ENCODE measurements around the gene GBP3. TPM values are rescaled to one million over a fixed set of nuclear protein-coding genes. Genes with fewer than 3 reads are reported as not detected.

GBP3 gene
- total and polyA plus RNA-seq, 9 of the 15 experiments (the other 6 are each of a cell fraction or from before 2014, with no cell fraction given): 0.07 to 0.14 (median 0.11) TPM; not detected in 4

GRCh38 chr1:89051955-89052312 is 29.3 kb upstream of the GBP3 start (continued):
- TF ChIP-seq E2F8 (IDR thresholded peaks at IDR 0.05; ENCODE audit: low read depth, partially characterized antibody) (no peak), PHB (CRISPR knock-in tag; IDR thresholded peaks at IDR 0.05) (no peak), RBM34 (IDR thresholded peaks at IDR 0.05; ENCODE audit: borderline replicate concordance, insufficient read depth, low read length) (no peak), CEBPZ (IDR thresholded peaks at IDR 0.05; ENCODE audit: borderline replicate concordance, low read depth, low read length) (no peak), SNIP1 (IDR thresholded peaks at IDR 0.05; ENCODE audit: low read depth) (no peak), BRCA1 (IDR thresholded peaks at IDR 0.05) (no peak), BRCA1 (CRISPR knock-in tag; IDR thresholded peaks at IDR 0.05) (no peak), RUNX1 (IDR thresholded peaks at IDR 0.05; ENCODE audit: low read depth) (no peak)
